ENCODE measurements around the gene RPS8. TPM values are rescaled to one million over a fixed set of nuclear protein-coding genes. Genes with fewer than 3 reads are reported as not detected.

RPS8 gene
- polyA plus RNA-seq (2013, experiment 1 of 2): 6,091 TPM
- polyA plus RNA-seq (2013, experiment 2 of 2): 6,012 TPM

- Histone ChIP-seq H3K27me3 (ENCODE audit: insufficient read depth, low read length, poor library complexity) (no peaks in the 10 kb centered on the region), H3K4ac (ENCODE audit: low read depth, low read length) (peak within 1 kb of the TSS; percentile 76), H3K79me2 (ENCODE audit: control insufficient read depth, insufficient read depth, low read length) (peaks cover 30% of the 10 kb centered on the region), H3K4me1 (ENCODE audit: control insufficient read depth, low read depth, low read length) (peaks cover 2% of the 10 kb centered on the region), H3K4me2 (ENCODE audit: low read length) (peak within 1 kb of the TSS; percentile 95), H3K27ac (ENCODE audit: low read depth, low read length) (peak within 1 kb of the TSS; percentile 63), H2AK5ac (ENCODE audit: low read length) (peak within 1 kb of the TSS; percentile 87), H3K36me3 (ENCODE audit: control insufficient read depth, insufficient read depth, low read length) (peaks cover 14% of the 10 kb centered on the region), H2BK15ac (replicated peaks; ENCODE audit: low read depth) (no peak within 1 kb of the TSS), H3K79me1 (ENCODE audit: low read length) (peaks cover 11% of the 10 kb centered on the region), H3K4me3 (ENCODE audit: low read length) (peak within 1 kb of the TSS; percentile 100), H3K23ac (ENCODE audit: low read length) (peak within 1 kb of the TSS; percentile 94), H3K18ac (ENCODE audit: low read length) (peak within 1 kb of the TSS; percentile 35), H3K9ac (ENCODE audit: low read length) (peak within 1 kb of the TSS; percentile 100), H2BK120ac (ENCODE audit: low read depth, low read length) (no peak within 1 kb of the TSS), H2BK5ac (ENCODE audit: low read length) (peak within 1 kb of the TSS; percentile 87), H4K8ac (ENCODE audit: low read depth, low read length) (peak within 1 kb of the TSS; percentile 31), H3K56ac (ENCODE audit: low read length) (peak within 1 kb of the TSS; percentile 99), H4K5ac (ENCODE audit: low read length) (peak within 1 kb of the TSS; percentile 94)
- WGBS (ENCODE audit: extremely low coverage, insufficient coverage, low lambda C conversion rate): no CpG with 5 or more reads among the region's 65 CpGs
- DNase-seq: peak; percentile 98
Measured at GRCh38 chr1:44775078-44775929, at the start of gene RPS8. Gene RPS8, plus strand, starts transcription at chr1:44775540. Its CDS starts 57 bp downstream, at chr1:44775597.

- H4K5ac ChIP-seq (ENCODE audit: low read length): no peak within 1 kb of the TSS
- H4K8ac ChIP-seq (ENCODE audit: low read depth, low read length): no peak within 1 kb of the TSS
- no peak within 1 kb of the TSS for H3K18ac ChIP-seq (ENCODE audit: low read length)
- H2BK5ac ChIP-seq (ENCODE audit: low read length): peak within 1 kb of the TSS; percentile 6
- H3K4me1 ChIP-seq (ENCODE audit: control insufficient read depth, low read depth, low read length): no peaks in the 10 kb centered on the region
- H3K56ac ChIP-seq (ENCODE audit: low read length): peak within 1 kb of the TSS; percentile 17
- no peaks in the 10 kb centered on the region for H3K36me3 ChIP-seq (ENCODE audit: control insufficient read depth, insufficient read depth, low read length)
- H3K9ac ChIP-seq (ENCODE audit: low read length): peak within 1 kb of the TSS; percentile 23
- H2BK120ac ChIP-seq (ENCODE audit: low read depth, low read length): no peak within 1 kb of the TSS
- no CpG with 5 or more reads among the region's 19 CpGs for WGBS (ENCODE audit: extremely low coverage, insufficient coverage, low lambda C conversion rate)
- H3K4me2 ChIP-seq (ENCODE audit: low read length): no peak within 1 kb of the TSS
- DNase-seq: peak; percentile 99
- peak within 1 kb of the TSS; percentile 61 for H3K27ac ChIP-seq (ENCODE audit: low read depth, low read length)
- H3K79me2 ChIP-seq (ENCODE audit: control insufficient read depth, insufficient read depth, low read length): no peaks in the 10 kb centered on the region
- no peak within 1 kb of the TSS for H2AK5ac ChIP-seq (ENCODE audit: low read length)
- no peak within 1 kb of the TSS for H3K4me3 ChIP-seq (ENCODE audit: low read length)
- H2BK15ac ChIP-seq (replicated peaks; ENCODE audit: low read depth): no peak within 1 kb of the TSS
- no peaks in the 10 kb centered on the region for H3K79me1 ChIP-seq (ENCODE audit: low read length)
- no peak within 1 kb of the TSS for H3K23ac ChIP-seq (ENCODE audit: low read length)
- no peaks in the 10 kb centered on the region for H3K27me3 ChIP-seq (ENCODE audit: insufficient read depth, low read length, poor library complexity)
- H3K4ac ChIP-seq (ENCODE audit: low read depth, low read length): peak within 1 kb of the TSS; percentile 46
Measured at GRCh38 chr1:44730741-44731512, 44.4 kb upstream of the RPS8 start, which contains the start of gene RNU5D-1. Gene RNU5D-1, minus strand, starts transcription at chr1:44731170.

DNA sequence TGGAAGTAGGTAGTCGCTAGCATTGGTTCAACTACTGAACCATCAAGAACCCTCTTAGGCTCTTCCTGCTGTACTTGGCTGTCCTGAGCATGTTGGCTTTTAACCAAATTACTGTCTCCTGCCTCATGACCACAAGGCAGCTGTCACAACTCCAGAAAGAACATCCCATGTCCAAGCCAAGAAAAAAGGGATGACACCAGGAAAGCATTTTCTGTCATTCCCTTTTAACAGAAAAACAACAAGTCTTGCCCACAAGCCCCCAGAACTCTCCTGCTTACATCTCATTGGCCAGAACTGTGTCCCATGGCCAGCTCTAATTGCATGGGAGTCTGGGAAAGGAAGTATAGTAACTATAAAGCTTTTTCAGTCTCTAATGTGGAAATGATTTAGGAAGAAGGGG lies 42.0 kb upstream of the RPS8 start:
- no CpG with 5 or more reads among the region's 1 CpG for WGBS (ENCODE audit: extremely low coverage, insufficient coverage, low lambda C conversion rate)
- H2BK120ac ChIP-seq (ENCODE audit: low read depth, low read length): no peak overlapping the region
- no peak for DNase-seq
- no peaks in the 10 kb centered on the region for H3K4me1 ChIP-seq (ENCODE audit: control insufficient read depth, low read depth, low read length)
- H4K5ac ChIP-seq (ENCODE audit: low read length): no peak overlapping the region
- no peak overlapping the region for H2BK5ac ChIP-seq (ENCODE audit: low read length)
- no peak overlapping the region for H3K9ac ChIP-seq (ENCODE audit: low read length)
- no peak overlapping the region for H3K18ac ChIP-seq (ENCODE audit: low read length)
- no peaks in the 10 kb centered on the region for H3K79me2 ChIP-seq (ENCODE audit: control insufficient read depth, insufficient read depth, low read length)
- no peak overlapping the region for H2AK5ac ChIP-seq (ENCODE audit: low read length)
- H3K27me3 ChIP-seq (ENCODE audit: insufficient read depth, low read length, poor library complexity): no peaks in the 10 kb centered on the region
- H3K4me3 ChIP-seq (ENCODE audit: low read length): no peak overlapping the region
- H3K23ac ChIP-seq (ENCODE audit: low read length): no peak overlapping the region
- H3K27ac ChIP-seq (ENCODE audit: low read depth, low read length): no peak overlapping the region
- H2BK15ac ChIP-seq (replicated peaks; ENCODE audit: low read depth): no peak overlapping the region
- no peak overlapping the region for H3K4ac ChIP-seq (ENCODE audit: low read depth, low read length)
- no peaks in the 10 kb centered on the region for H3K36me3 ChIP-seq (ENCODE audit: control insufficient read depth, insufficient read depth, low read length)
- H3K79me1 ChIP-seq (ENCODE audit: low read length): no peaks in the 10 kb centered on the region
- no peak overlapping the region for H4K8ac ChIP-seq (ENCODE audit: low read depth, low read length)
- no peak overlapping the region for H3K56ac ChIP-seq (ENCODE audit: low read length)
- no peak overlapping the region for H3K4me2 ChIP-seq (ENCODE audit: low read length)

- H3K23ac ChIP-seq (ENCODE audit: low read length): no peak overlapping the region
- no peak overlapping the region for H3K9ac ChIP-seq (ENCODE audit: low read length)
- no peak overlapping the region for H3K18ac ChIP-seq (ENCODE audit: low read length)
- H4K5ac ChIP-seq (ENCODE audit: low read length): no peak overlapping the region
- no peaks in the 10 kb centered on the region for H3K27me3 ChIP-seq (ENCODE audit: insufficient read depth, low read length, poor library complexity)
- H2AK5ac ChIP-seq (ENCODE audit: low read length): no peak overlapping the region
- H3K4ac ChIP-seq (ENCODE audit: low read depth, low read length): no peak overlapping the region
- H3K79me1 ChIP-seq (ENCODE audit: low read length): no peaks in the 10 kb centered on the region
- DNase-seq: no peak
- no peak overlapping the region for H2BK5ac ChIP-seq (ENCODE audit: low read length)
- no peak overlapping the region for H3K27ac ChIP-seq (ENCODE audit: low read depth, low read length)
- H3K36me3 ChIP-seq (ENCODE audit: control insufficient read depth, insufficient read depth, low read length): no peaks in the 10 kb centered on the region
- no peak overlapping the region for H3K56ac ChIP-seq (ENCODE audit: low read length)
- no CpG with 5 or more reads among the region's 1 CpG for WGBS (ENCODE audit: extremely low coverage, insufficient coverage, low lambda C conversion rate)
- H3K4me2 ChIP-seq (ENCODE audit: low read length): no peak overlapping the region
- no peak overlapping the region for H3K4me3 ChIP-seq (ENCODE audit: low read length)
- no peak overlapping the region for H4K8ac ChIP-seq (ENCODE audit: low read depth, low read length)
- H3K79me2 ChIP-seq (ENCODE audit: control insufficient read depth, insufficient read depth, low read length): no peaks in the 10 kb centered on the region
- H2BK120ac ChIP-seq (ENCODE audit: low read depth, low read length): no peak overlapping the region
- H3K4me1 ChIP-seq (ENCODE audit: control insufficient read depth, low read depth, low read length): no peaks in the 10 kb centered on the region
- no peak overlapping the region for H2BK15ac ChIP-seq (replicated peaks; ENCODE audit: low read depth)
Measured at GRCh38 chr1:44733784-44734183, 41.6 kb upstream of the RPS8 start.

DNA sequence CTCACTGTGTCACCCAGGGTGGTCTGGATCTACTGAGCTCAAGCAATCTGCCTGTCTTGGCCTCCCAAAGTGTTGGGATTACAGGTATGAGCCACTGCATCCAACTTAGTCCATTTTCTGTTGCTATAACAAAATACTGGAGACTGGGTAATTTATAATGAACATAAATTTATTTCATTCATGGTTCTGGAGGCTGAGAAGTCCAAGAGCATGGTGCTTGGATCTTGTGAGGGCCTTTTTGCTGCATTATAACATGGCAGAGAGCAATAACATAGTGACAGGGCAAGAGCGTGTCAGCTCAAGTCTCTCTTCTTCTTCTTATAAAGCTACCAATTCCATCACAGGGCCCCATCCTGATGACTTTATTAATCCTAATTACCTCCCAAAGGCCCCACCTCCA lies 39.3 kb upstream of the RPS8 start:
- Histone ChIP-seq H2BK5ac (ENCODE audit: low read length) (no peak overlapping the region), H4K8ac (ENCODE audit: low read depth, low read length) (no peak overlapping the region), H3K79me2 (ENCODE audit: control insufficient read depth, insufficient read depth, low read length) (peaks cover 11% of the 10 kb centered on the region), H2BK120ac (ENCODE audit: low read depth, low read length) (no peak overlapping the region), H3K4me3 (ENCODE audit: low read length) (no peak overlapping the region), H3K4me1 (ENCODE audit: control insufficient read depth, low read depth, low read length) (no peaks in the 10 kb centered on the region), H3K4me2 (ENCODE audit: low read length) (no peak overlapping the region), H3K23ac (ENCODE audit: low read length) (no peak overlapping the region), H2AK5ac (ENCODE audit: low read length) (no peak overlapping the region), H3K27me3 (ENCODE audit: insufficient read depth, low read length, poor library complexity) (no peaks in the 10 kb centered on the region), H4K5ac (ENCODE audit: low read length) (no peak overlapping the region), H2BK15ac (replicated peaks; ENCODE audit: low read depth) (no peak overlapping the region), H3K27ac (ENCODE audit: low read depth, low read length) (no peak overlapping the region), H3K36me3 (ENCODE audit: control insufficient read depth, insufficient read depth, low read length) (no peaks in the 10 kb centered on the region), H3K4ac (ENCODE audit: low read depth, low read length) (no peak overlapping the region), H3K56ac (ENCODE audit: low read length) (no peak overlapping the region), H3K9ac (ENCODE audit: low read length) (no peak overlapping the region), H3K79me1 (ENCODE audit: low read length) (peaks cover 4% of the 10 kb centered on the region), H3K18ac (ENCODE audit: low read length) (no peak overlapping the region)
- no peak for DNase-seq
- WGBS (ENCODE audit: extremely low coverage, insufficient coverage, low lambda C conversion rate): no CpG with 5 or more reads among the region's 1 CpG

Measured in mesendoderm (in vitro differentiated cells).